Glutamatergic neuron (in vitro differentiated cells): ENCODE data around the gene SRCIN1. TPM values are rescaled to one million over a fixed set of nuclear protein-coding genes. Genes with fewer than 3 reads are reported as not detected.

Experiments
- DNase-seq: peaks from one replicate; pipeline ENCODE4 v3.0.0; 2022
- H3K27ac Mint-ChIP-seq: one replicate; pipeline ENCODE4 v1.8.0; 2020; ENCODE audit warnings: mild to moderate bottlenecking, mixed read lengths, inconsistent platforms; ENCODE audit not compliant: unreplicated experiment
- H3K27me3 Mint-ChIP-seq: one replicate; pipeline ENCODE4 v1.8.0; 2020; ENCODE audit warnings: mild to moderate bottlenecking, moderate library complexity, mixed read lengths, inconsistent platforms; ENCODE audit not compliant: unreplicated experiment
- H3K36me3 Mint-ChIP-seq: one replicate; pipeline ENCODE4 v1.8.0; 2020; ENCODE audit warnings: mild to moderate bottlenecking, mixed read lengths, inconsistent platforms; ENCODE audit not compliant: unreplicated experiment
- H3K4me1 Mint-ChIP-seq: one replicate; pipeline ENCODE4 v1.8.0; 2020; ENCODE audit warnings: mild to moderate bottlenecking, low read depth, mixed read lengths, inconsistent platforms; ENCODE audit not compliant: unreplicated experiment
- H3K4me3 Mint-ChIP-seq: one replicate; pipeline ENCODE4 v1.8.0; 2020; ENCODE audit warnings: mild to moderate bottlenecking, mixed read lengths, inconsistent platforms; ENCODE audit not compliant: unreplicated experiment
- H3K9me3 Mint-ChIP-seq: one replicate; pipeline ENCODE4 v1.8.0; 2020; ENCODE audit warnings: mild to moderate bottlenecking, moderate library complexity, mixed read lengths, inconsistent platforms; ENCODE audit not compliant: unreplicated experiment
- CTCF ChIP-seq: fragments of 200-600 bp; sonication (generic); IDR thresholded peaks from one replicate; pipeline ENCODE4 v1.5.0; 2021; ENCODE audit not compliant: partially characterized antibody, unreplicated experiment
- total RNA-seq: library from RNA; stranded (reverse); fragmentation: NEBNext Ultra II Directional; extraction: Animal tissue kit (Norgen Biotek cat#: 25700); gene quantifications from one replicate; pipeline ENCODE4 v1.2.1, GENCODE V29; 2021; ENCODE audit not compliant: unreplicated experiment

SRCIN1 gene
- total RNA-seq, 1 donor from 2014 or later, result 20.8 TPM

- Mint-ChIP-seq H3K27ac (peak overlapping the region; percentile 85), H3K4me1 (peaks cover 60% of the 10 kb centered on the region), H3K4me3 (peak overlapping the region; percentile 69), H3K36me3 (no peaks in the 10 kb centered on the region), H3K27me3 (peaks cover 23% of the 10 kb centered on the region), H3K9me3 (peaks cover 25% of the 10 kb centered on the region)
- peak; percentile 67 for DNase-seq
- TF ChIP-seq CTCF, result no peak
These were observed 17.6 kb downstream of the SRCIN1 start for GRCh38 chr17:38587947-38588787.

GRCh38 chr17:38587203-38587602 is 18.5 kb downstream of the SRCIN1 start:
- Mint-ChIP-seq H3K4me3 (peak overlapping the region; percentile 69), H3K27me3 (peaks cover 21% of the 10 kb centered on the region)

GRCh38 chr17:38586788-38587187 is 19.0 kb downstream of the SRCIN1 start:
- Mint-ChIP-seq H3K36me3 (no peaks in the 10 kb centered on the region), H3K27me3 (peaks cover 25% of the 10 kb centered on the region), H3K9me3 (peaks cover 25% of the 10 kb centered on the region), H3K4me1 (peaks cover 53% of the 10 kb centered on the region), H3K27ac (no peak overlapping the region), H3K4me3 (no peak overlapping the region)
- no peak for DNase-seq
- TF ChIP-seq CTCF, result no peak

More at GRCh38 chr17:38587203-38587602, 18.5 kb downstream of the SRCIN1 start:
- DNase-seq, result no peak
- Mint-ChIP-seq H3K4me1 (peaks cover 57% of the 10 kb centered on the region), H3K27ac (no peak overlapping the region), H3K36me3 (no peaks in the 10 kb centered on the region), H3K9me3 (peaks cover 25% of the 10 kb centered on the region)
- TF ChIP-seq CTCF, result no peak

- peaks cover 17% of the 10 kb centered on the region for H3K9me3 Mint-ChIP-seq
- H3K4me1 Mint-ChIP-seq, result peaks cover 45% of the 10 kb centered on the region
- peak overlapping the region; percentile 17 for H3K27ac Mint-ChIP-seq
- peaks cover 21% of the 10 kb centered on the region for H3K27me3 Mint-ChIP-seq
- no peak for TF ChIP-seq CTCF
- H3K36me3 Mint-ChIP-seq, result no peaks in the 10 kb centered on the region
- DNase-seq, result no peak
- H3K4me3 Mint-ChIP-seq, result peak overlapping the region; percentile 55
These were observed 19.7 kb downstream of the SRCIN1 start for GRCh38 chr17:38585918-38586529.
